ENCODE results near the gene LRRK1. TPM values are rescaled to one million over a fixed set of nuclear protein-coding genes. Genes with fewer than 3 reads are reported as not detected.
A peak's percentile ranks its signal among the peaks of the same experiment; 100 is the strongest.

LRRK1 gene
- total and polyA plus RNA-seq, 8 donors: 2.3 to 73.3 (median 7.0) TPM

GRCh38 chr15:101027920-101028319 is 108.8 kb downstream of the LRRK1 start:
- no peak overlapping the region for H3K4me3 ChIP-seq
- no peak for TF ChIP-seq EP300 (IDR thresholded peaks at IDR 0.05)
- TF ChIP-seq POLR2A (IDR thresholded peaks at IDR 0.05): no peak
- no peak for TF ChIP-seq POLR2AphosphoS5 (IDR thresholded peaks at IDR 0.05)
- TF ChIP-seq, protein P1, sequence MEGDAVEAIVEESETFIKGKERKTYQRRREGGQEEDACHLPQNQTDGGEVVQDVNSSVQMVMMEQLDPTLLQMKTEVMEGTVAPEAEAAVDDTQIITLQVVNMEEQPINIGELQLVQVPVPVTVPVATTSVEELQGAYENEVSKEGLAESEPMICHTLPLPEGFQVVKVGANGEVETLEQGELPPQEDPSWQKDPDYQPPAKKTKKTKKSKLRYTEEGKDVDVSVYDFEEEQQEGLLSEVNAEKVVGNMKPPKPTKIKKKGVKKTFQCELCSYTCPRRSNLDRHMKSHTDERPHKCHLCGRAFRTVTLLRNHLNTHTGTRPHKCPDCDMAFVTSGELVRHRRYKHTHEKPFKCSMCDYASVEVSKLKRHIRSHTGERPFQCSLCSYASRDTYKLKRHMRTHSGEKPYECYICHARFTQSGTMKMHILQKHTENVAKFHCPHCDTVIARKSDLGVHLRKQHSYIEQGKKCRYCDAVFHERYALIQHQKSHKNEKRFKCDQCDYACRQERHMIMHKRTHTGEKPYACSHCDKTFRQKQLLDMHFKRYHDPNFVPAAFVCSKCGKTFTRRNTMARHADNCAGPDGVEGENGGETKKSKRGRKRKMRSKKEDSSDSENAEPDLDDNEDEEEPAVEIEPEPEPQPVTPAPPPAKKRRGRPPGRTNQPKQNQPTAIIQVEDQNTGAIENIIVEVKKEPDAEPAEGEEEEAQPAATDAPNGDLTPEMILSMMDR (IDR thresholded peaks at IDR 0.05): no peak
- H3K27ac ChIP-seq: no peak overlapping the region
- intact Hi-C loops (cut with DNase I; ENCODE audit: low total_unique reads): no loop called here
- DNase-seq: no peak
- peaks cover 0 to 6% (median 2%) of the 10 kb centered on the region in 4 donors for H3K4me1 ChIP-seq
- WGBS, 5 donors: 46 to 75% (median 63%) methylated on average over 13 of the region's 13 CpGs
- H3K27me3 ChIP-seq: no peaks in the 10 kb centered on the region
- peaks cover 0 to 61% (median 58%) of the 10 kb centered on the region in 4 donors for H3K36me3 ChIP-seq
- H3K9me3 ChIP-seq: no peaks in the 10 kb centered on the region

DNA sequence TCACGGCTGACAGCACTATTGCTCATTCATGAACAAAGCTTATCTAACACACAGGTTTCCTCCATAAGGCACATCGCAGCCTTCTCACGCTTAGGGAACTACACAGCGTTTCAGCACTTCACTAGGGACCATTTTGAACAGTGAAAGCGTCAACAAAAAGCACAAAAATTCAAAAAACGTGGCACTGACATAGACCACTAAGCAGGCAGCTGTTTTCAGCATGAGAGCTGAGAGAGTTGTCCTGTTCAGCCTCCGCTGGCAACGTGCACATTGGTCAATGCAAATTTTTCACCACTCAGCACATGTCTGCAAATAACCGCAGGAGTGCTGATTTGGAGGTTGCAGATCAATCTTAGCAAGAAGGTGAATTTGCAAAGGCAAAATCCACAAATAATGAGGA is 109.2 kb downstream of the LRRK1 start:
- H3K27me3 ChIP-seq: no peaks in the 10 kb centered on the region
- peaks cover 0 to 2% (median under 1%) of the 10 kb centered on the region in 4 donors for H3K4me1 ChIP-seq
- intact Hi-C loops (cut with DNase I; ENCODE audit: low total_unique reads): no loop called here
- DNase-seq: peak in 1 of 2 donors; percentile 7
- H3K27ac ChIP-seq: no peak overlapping the region
- H3K4me3 ChIP-seq: no peak overlapping the region
- TF ChIP-seq POLR2AphosphoS5 (IDR thresholded peaks at IDR 0.05): no peak
- no peak for TF ChIP-seq POLR2A (IDR thresholded peaks at IDR 0.05)
- TF ChIP-seq, protein P1 (IDR thresholded peaks at IDR 0.05): no peak
- no peak for TF ChIP-seq EP300 (IDR thresholded peaks at IDR 0.05)
- WGBS, 5 donors: 68 to 83% (median 74%) methylated on average over 9 of the region's 9 CpGs
- no peaks in the 10 kb centered on the region for H3K9me3 ChIP-seq
- H3K36me3 ChIP-seq: peaks cover 0 to 65% (median 58%) of the 10 kb centered on the region in 4 donors

DNA sequence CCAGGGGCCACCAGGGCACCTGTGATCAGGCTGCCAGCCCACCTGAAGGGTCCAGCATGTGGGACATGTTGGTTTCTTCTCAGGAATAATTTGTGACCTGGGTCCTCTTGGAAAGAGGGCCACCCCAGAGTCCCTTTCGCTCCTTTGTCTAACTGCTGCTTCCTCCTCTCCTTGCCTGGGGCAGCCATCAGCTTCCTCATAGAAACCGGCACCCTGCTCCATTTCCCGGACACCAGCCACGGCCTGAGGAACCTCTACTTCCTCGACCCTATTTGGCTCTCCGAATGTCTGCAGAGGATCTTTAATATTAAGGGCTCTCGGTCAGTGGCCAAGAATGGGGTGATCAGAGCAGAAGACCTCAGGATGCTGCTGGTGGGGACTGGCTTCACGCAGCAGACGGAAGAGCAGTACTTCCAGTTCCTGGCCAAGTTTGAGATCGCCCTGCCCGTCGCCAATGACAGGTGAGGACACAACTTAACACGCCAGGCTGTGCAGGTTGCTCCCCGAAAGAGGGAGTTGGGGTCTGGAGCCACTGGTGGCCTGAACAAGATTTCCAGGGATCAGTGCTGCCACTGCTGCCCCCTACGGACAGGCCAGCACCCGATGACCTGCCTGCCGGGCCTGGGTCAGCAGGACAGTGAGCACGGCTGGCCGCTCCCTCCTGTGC is 109.7 kb downstream of the LRRK1 start:
- no peak overlapping the region for H3K4me3 ChIP-seq
- peaks cover 0 to 70% (median 58%) of the 10 kb centered on the region in 4 donors for H3K36me3 ChIP-seq
- peak in 1 of 2 donors; percentile 14 for DNase-seq
- H3K27me3 ChIP-seq: no peaks in the 10 kb centered on the region
- H3K4me1 ChIP-seq: no peaks in the 10 kb centered on the region
- H3K27ac ChIP-seq: no peak overlapping the region
- WGBS, 5 donors: 89 to 93% (median 90%) methylated on average over 19 of the region's 19 CpGs
- TF ChIP-seq, protein P1 (IDR thresholded peaks at IDR 0.05): no peak
- TF ChIP-seq POLR2AphosphoS5 (IDR thresholded peaks at IDR 0.05): no peak
- TF ChIP-seq POLR2A (IDR thresholded peaks at IDR 0.05): no peak
- no peak for TF ChIP-seq EP300 (IDR thresholded peaks at IDR 0.05)
- intact Hi-C loops (cut with DNase I; ENCODE audit: low total_unique reads): no loop called here
- H3K9me3 ChIP-seq: no peaks in the 10 kb centered on the region

- Histone ChIP-seq H3K4me1 (no peaks in the 10 kb centered on the region), H3K27me3 (no peaks in the 10 kb centered on the region), H3K4me3 (no peak overlapping the region), H3K9me3 (peaks cover 0 to 8% (median 3%) of the 10 kb centered on the region in 4 donors), H3K27ac (no peak overlapping the region), H3K36me3 (peaks cover 0 to 65% (median 53%) of the 10 kb centered on the region in 4 donors)
- no peak for TF ChIP-seq POLR2A (IDR thresholded peaks at IDR 0.05)
- TF ChIP-seq, protein P1 (IDR thresholded peaks at IDR 0.05): no peak
- no peak for TF ChIP-seq POLR2AphosphoS5 (IDR thresholded peaks at IDR 0.05)
- TF ChIP-seq EP300 (IDR thresholded peaks at IDR 0.05): no peak
- intact Hi-C loops (cut with DNase I; ENCODE audit: low total_unique reads): no loop called here
- WGBS, 5 donors: 81 to 89% (median 85%) methylated on average over 9 of the region's 9 CpGs
- DNase-seq: peak in 1 of 2 donors; percentile 15
Observed at GRCh38 chr15:101029971-101030661, 111.0 kb downstream of the LRRK1 start.

Data from stomach (tissue), 9 donors.